Left lung (tissue), 10 donors: ENCODE data around the gene TRMU. TPM values are rescaled to one million over a fixed set of nuclear protein-coding genes. Genes with fewer than 3 reads are reported as not detected.
A peak's percentile ranks its signal among the peaks of the same experiment; 100 is the strongest.

Source experiments
- ATAC-seq: fragments of 200-7000 bp; cut with Tn5 transposase; one replicate; pipeline ENCODE4 v1.9.1; 2020; ENCODE audit warnings: moderate library complexity
- DNase-seq, 4 donors: peaks; one replicate each; pipeline ENCODE4 v3.0.0-alpha.2; 2013 to 2020
- H3K27ac ChIP-seq, 2 donors: fragments of 200-600 bp; sonication (generic) in 1 of 2; one replicate each; pipeline versions ENCODE4 v1.5.0 to v1.8.0; 2020 to 2021
- H3K27me3 ChIP-seq, 2 donors: fragments of 200-600 bp; sonication (generic) in 1 of 2; one replicate each; pipeline versions ENCODE4 v1.5.0 to v1.8.0; 2020 to 2021
- H3K36me3 ChIP-seq, 2 donors: fragments of 200-600 bp; sonication (generic) in 1 of 2; one replicate each; pipeline versions ENCODE4 v1.5.0 to v1.8.0; 2020 to 2021
- H3K4me1 ChIP-seq, 2 donors: fragments of 200-600 bp; one replicate each; pipeline ENCODE4 v1.8.0; 2021
- H3K4me3 ChIP-seq, 2 donors: fragments of 200-600 bp; sonication (generic) in 1 of 2; one replicate each; pipeline versions ENCODE4 v1.5.0 to v1.8.0; 2020 to 2021; ENCODE audit warnings: mild to moderate bottlenecking in 1 of 2
- H3K9me3 ChIP-seq, 2 donors: fragments of 200-600 bp; sonication (generic) in 1 of 2; one replicate each; pipeline versions ENCODE4 v1.5.0 to v1.8.0; 2020 to 2021
- CTCF ChIP-seq, 2 donors: fragments of 200-600 bp; sonication (generic) in 1 of 2; IDR thresholded peaks; one replicate each; pipeline versions ENCODE4 v1.5.0 to v1.8.0; 2021; ENCODE audit warnings: antibody characterized with exemption in 2 of 2
- intact Hi-C, 2 donors: fragments of 100-400 bp; cut with DNase I; formaldehyde crosslinking; loops; one replicate each; pipeline versions ENCODE4 v1.11.2 to v1.14.2; 2022
- polyA plus RNA-seq, 6 donors: library from polyadenylated mRNA; unstranded; fragments of 120-200 nt; gene quantifications; one replicate each; pipeline ENCODE4 v1.2.1, GENCODE V29; 2013; ENCODE audit not compliant: insufficient read length in 6 of 6
- total RNA-seq, 2 donors: library from RNA; stranded (reverse); fragmentation: NEBNext Ultra II Directional; extraction: Animal tissue kit (Norgen Biotek cat#: 25700); gene quantifications; one replicate each; pipeline ENCODE4 v1.2.1, GENCODE V29; 2021
- donor health status: DM: no; HTN: yes; CAD: no.
- donor health status: DM: no; HTN: no; CAD: no.

The TRMU gene
- total and polyA plus RNA-seq, 8 donors: 34.1 to 53.1 (median 42.5) TPM

GRCh38 chr22:46320716-46321386 is 14.7 kb upstream of the TRMU start:
- ATAC-seq (no peak), DNase-seq (no peak)
- H3K4me1 ChIP-seq: no peaks in the 10 kb centered on the region
- no peaks in the 10 kb centered on the region for H3K9me3 ChIP-seq
- H3K36me3 ChIP-seq: peaks cover 0 to 42% of the 10 kb centered on the region in 2 donors
- no peak for TF ChIP-seq CTCF (IDR thresholded peaks at IDR 0.05)
- H3K27me3 ChIP-seq: no peaks in the 10 kb centered on the region
- H3K27ac ChIP-seq: no peak overlapping the region
- H3K4me3 ChIP-seq: no peak overlapping the region
- intact Hi-C loops: no loop called here

GRCh38 chr22:46322711-46323110 is 12.8 kb upstream of the TRMU start:
- H3K36me3 ChIP-seq: peaks cover 0 to 41% of the 10 kb centered on the region in 2 donors
- H3K27me3 ChIP-seq: no peaks in the 10 kb centered on the region
- no peaks in the 10 kb centered on the region for H3K4me1 ChIP-seq
- TF ChIP-seq CTCF (IDR thresholded peaks at IDR 0.05): no peak
- intact Hi-C loops: no loop called here
- no peaks in the 10 kb centered on the region for H3K9me3 ChIP-seq
- no peak overlapping the region for H3K27ac ChIP-seq
- no peak overlapping the region for H3K4me3 ChIP-seq
- ATAC-seq: no peak
- DNase-seq: no peak

GRCh38 chr22:46323162-46323561 is 12.4 kb upstream of the TRMU start:
- Histone ChIP-seq H3K4me1 (no peaks in the 10 kb centered on the region), H3K9me3 (no peaks in the 10 kb centered on the region), H3K27me3 (no peaks in the 10 kb centered on the region), H3K4me3 (no peak overlapping the region), H3K36me3 (peaks cover 0 to 38% of the 10 kb centered on the region in 2 donors), H3K27ac (no peak overlapping the region)
- intact Hi-C loops: no loop called here
- ATAC-seq (no peak), DNase-seq (no peak)
- no peak for TF ChIP-seq CTCF (IDR thresholded peaks at IDR 0.05)

GRCh38 chr22:46326066-46326680 is 9.3 kb upstream of the TRMU start:
- intact Hi-C loops: no loop called here
- Histone ChIP-seq H3K27ac (no peak overlapping the region), H3K27me3 (no peaks in the 10 kb centered on the region), H3K4me3 (no peak overlapping the region), H3K36me3 (peaks cover 0 to 37% of the 10 kb centered on the region in 2 donors), H3K9me3 (no peaks in the 10 kb centered on the region), H3K4me1 (no peaks in the 10 kb centered on the region)
- DNase-seq (peak in 1 of 4 donors; percentile 47), ATAC-seq (no peak)
- no peak for TF ChIP-seq CTCF (IDR thresholded peaks at IDR 0.05)

GRCh38 chr22:46327691-46328465 is 7.6 kb upstream of the TRMU start:
- Histone ChIP-seq H3K36me3 (peaks cover 0 to 45% of the 10 kb centered on the region in 2 donors), H3K27me3 (no peaks in the 10 kb centered on the region), H3K27ac (no peak overlapping the region), H3K4me1 (no peaks in the 10 kb centered on the region), H3K9me3 (no peaks in the 10 kb centered on the region), H3K4me3 (no peak overlapping the region)
- TF ChIP-seq CTCF (IDR thresholded peaks at IDR 0.05): no peak
- ATAC-seq (no peak), DNase-seq (peak in 1 of 4 donors; percentile 46)
- intact Hi-C loops: no loop called here
